Measurements from ENCODE around the gene IL16.

DNA sequence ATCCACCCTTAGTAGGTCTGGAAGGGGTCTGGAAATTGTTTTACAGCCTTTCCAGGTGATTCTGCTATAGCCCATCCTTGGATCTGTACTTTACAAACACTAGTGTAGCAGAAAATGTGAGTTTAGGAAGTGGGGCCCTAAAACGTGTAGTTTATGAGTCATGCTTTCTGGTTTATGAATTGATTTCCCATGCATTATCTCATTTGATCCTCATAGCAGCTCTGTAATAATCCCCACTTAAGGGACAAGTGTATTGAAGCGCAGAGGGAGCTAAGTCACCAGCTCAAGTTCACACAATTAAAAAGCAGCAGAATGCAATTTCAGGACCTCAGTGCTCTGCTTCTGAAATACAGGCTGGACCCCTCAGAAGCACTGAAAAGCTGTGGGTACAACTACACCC is 149.9 kb downstream of the IL16 start:
- TF ChIP-seq EZH2phosphoT487 (IDR thresholded peaks at IDR 0.05; ENCODE audit: low read length) (no peak), EZH2 (optimal IDR thresholded peaks at IDR 0.05; ENCODE audit: low read depth, low read length) (no peak)
- TF ChIP-seq, protein P1, sequence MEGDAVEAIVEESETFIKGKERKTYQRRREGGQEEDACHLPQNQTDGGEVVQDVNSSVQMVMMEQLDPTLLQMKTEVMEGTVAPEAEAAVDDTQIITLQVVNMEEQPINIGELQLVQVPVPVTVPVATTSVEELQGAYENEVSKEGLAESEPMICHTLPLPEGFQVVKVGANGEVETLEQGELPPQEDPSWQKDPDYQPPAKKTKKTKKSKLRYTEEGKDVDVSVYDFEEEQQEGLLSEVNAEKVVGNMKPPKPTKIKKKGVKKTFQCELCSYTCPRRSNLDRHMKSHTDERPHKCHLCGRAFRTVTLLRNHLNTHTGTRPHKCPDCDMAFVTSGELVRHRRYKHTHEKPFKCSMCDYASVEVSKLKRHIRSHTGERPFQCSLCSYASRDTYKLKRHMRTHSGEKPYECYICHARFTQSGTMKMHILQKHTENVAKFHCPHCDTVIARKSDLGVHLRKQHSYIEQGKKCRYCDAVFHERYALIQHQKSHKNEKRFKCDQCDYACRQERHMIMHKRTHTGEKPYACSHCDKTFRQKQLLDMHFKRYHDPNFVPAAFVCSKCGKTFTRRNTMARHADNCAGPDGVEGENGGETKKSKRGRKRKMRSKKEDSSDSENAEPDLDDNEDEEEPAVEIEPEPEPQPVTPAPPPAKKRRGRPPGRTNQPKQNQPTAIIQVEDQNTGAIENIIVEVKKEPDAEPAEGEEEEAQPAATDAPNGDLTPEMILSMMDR (IDR thresholded peaks at IDR 0.05; ENCODE audit: low read length) = no peak
